Measurements from ENCODE around the gene LY86. TPM values are rescaled to one million over a fixed set of nuclear protein-coding genes. Genes with fewer than 3 reads are reported as not detected.
"Not testable (repeated sequence)": the region's sequence is repeated elsewhere in the genome, so short reads cannot be mapped to it uniquely, and the experiment has no call there.

Gene LY86
- total and polyA plus RNA-seq, 7 donors, result 0.18 to 1.3 (median 0.42) TPM

GRCh38 chr6:6609450-6609849, 20.9 kb downstream of the LY86 start:
- Histone ChIP-seq H3K4me1 (no peaks in the 10 kb centered on the region), H3K4me3 (no peak overlapping the region), H3K36me3 (ENCODE audit: insufficient read depth in 1 of 2, low read depth in 1 of 2) (no peaks in the 10 kb centered on the region), H3K27me3 (ENCODE audit: insufficient read depth in 3 of 3, low read length in 2 of 3) (no peaks in the 10 kb centered on the region), H3K9me3 (peaks cover 7% of the 10 kb centered on the region), H3K27ac (no peak overlapping the region)
- TF ChIP-seq CTCF (IDR thresholded peaks at IDR 0.05), result no peak
- intact Hi-C loops (cut with DNase I), result no loop called here
- ATAC-seq (no peak), DNase-seq (no peak)
- 63 to 82% (median 76%) methylated on average over 2 of the region's 2 CpGs for WGBS, 3 donors

GRCh38 chr6:6610031-6610591, 21.6 kb downstream of the LY86 start:
- no peaks in the 10 kb centered on the region for H3K27me3 ChIP-seq (ENCODE audit: insufficient read depth in 3 of 3, low read length in 2 of 3)
- ATAC-seq (no peak), DNase-seq (no peak)
- intact Hi-C loops (cut with DNase I), result no loop called here
- H3K4me1 ChIP-seq, result no peaks in the 10 kb centered on the region
- no peak for TF ChIP-seq CTCF (IDR thresholded peaks at IDR 0.05)
- peaks cover under 1% of the 10 kb centered on the region for H3K9me3 ChIP-seq
- no peak overlapping the region for H3K27ac ChIP-seq
- H3K36me3 ChIP-seq (ENCODE audit: insufficient read depth in 1 of 2, low read depth in 1 of 2), result no peaks in the 10 kb centered on the region
- WGBS, 3 donors, result 91 to 93% (median 92%) methylated on average over 10 of the region's 10 CpGs
- no peak overlapping the region for H3K4me3 ChIP-seq

- intact Hi-C loops (cut with DNase I), result no loop called here
- Histone ChIP-seq H3K9me3 (no peaks in the 10 kb centered on the region), H3K27me3 (ENCODE audit: insufficient read depth in 3 of 3, low read length in 2 of 3) (no peaks in the 10 kb centered on the region), H3K27ac (no peak overlapping the region), H3K4me1 (no peaks in the 10 kb centered on the region), H3K4me3 (no peak overlapping the region), H3K36me3 (ENCODE audit: insufficient read depth in 1 of 2, low read depth in 1 of 2) (no peaks in the 10 kb centered on the region)
- TF ChIP-seq CTCF (IDR thresholded peaks at IDR 0.05), result no peak
- DNase-seq, result no peak
- 91 to 94% (median 91%) methylated on average over 12 of the region's 12 CpGs for WGBS, 3 donors
- ATAC-seq, result no peak
Measured at GRCh38 chr6:6611486-6611885, 23.0 kb downstream of the LY86 start.

- Histone ChIP-seq H3K4me3 (no peak overlapping the region), H3K36me3 (ENCODE audit: insufficient read depth in 1 of 2, low read depth in 1 of 2) (no peaks in the 10 kb centered on the region), H3K27ac (no peak overlapping the region), H3K9me3 (no peaks in the 10 kb centered on the region), H3K27me3 (ENCODE audit: insufficient read depth in 3 of 3, low read length in 2 of 3) (no peaks in the 10 kb centered on the region), H3K4me1 (no peaks in the 10 kb centered on the region)
- ATAC-seq (no peak), DNase-seq (no peak)
- intact Hi-C loops (cut with DNase I), result no loop called here
- 93 to 98% (median 96%) methylated on average over 7 of the region's 7 CpGs for WGBS, 3 donors
- TF ChIP-seq CTCF (IDR thresholded peaks at IDR 0.05), result no peak
Measured at GRCh38 chr6:6612308-6612707, 23.8 kb downstream of the LY86 start.

- H3K27me3 ChIP-seq (ENCODE audit: insufficient read depth in 3 of 3, low read length in 2 of 3); H3K9me3 ChIP-seq; intact Hi-C loops (cut with DNase I); DNase-seq; H3K4me3 ChIP-seq; H3K27ac ChIP-seq; H3K4me1 ChIP-seq; H3K36me3 ChIP-seq (ENCODE audit: insufficient read depth in 1 of 2, low read depth in 1 of 2); ATAC-seq: not testable (repeated sequence)
- WGBS, 3 donors, result 93 to 97% (median 93%) methylated on average over 36 to 43 of the region's 43 CpGs
Measured at GRCh38 chr6:6613103-6613718, 24.7 kb downstream of the LY86 start.

All from psoas muscle (tissue), 8 donors.